H9 (cell line): ENCODE results near the gene CABP4. TPM values are rescaled to one million over a fixed set of nuclear protein-coding genes. Genes with fewer than 3 reads are reported as not detected.

Experiments used
- DNase-seq: peaks from one replicate; pipeline ENCODE4 v3.0.0-alpha.2; 2017
- H2AFZ ChIP-seq: one replicate; pipeline ENCODE4 v1.6.1; 2013; ENCODE audit warnings: mild to moderate bottlenecking, low read length, control low read depth, moderate library complexity
- H2AK5ac ChIP-seq: 2 replicates; pipeline ENCODE4 v1.6.1; 2013; ENCODE audit warnings: low read length, control low read depth, mixed read lengths; ENCODE audit not compliant: insufficient read length
- H2BK120ac ChIP-seq: one replicate; pipeline ENCODE4 v1.6.1; 2013; ENCODE audit warnings: low read depth, mild to moderate bottlenecking, low read length, control low read depth, inconsistent platforms; ENCODE audit not compliant: poor library complexity, severe bottlenecking
- H2BK12ac ChIP-seq: 2 replicates; pipeline ENCODE4 v1.6.1; 2013; ENCODE audit warnings: low read length, control low read depth, mixed read lengths, low read depth; ENCODE audit not compliant: insufficient read length
- H2BK15ac ChIP-seq: 2 replicates; pipeline ENCODE4 v1.6.1; 2013; ENCODE audit warnings: low read depth, low read length, control low read depth
- H2BK20ac ChIP-seq: one replicate; pipeline ENCODE4 v1.6.1; 2013; ENCODE audit warnings: low read depth, mild to moderate bottlenecking, low read length, control low read depth, inconsistent platforms; ENCODE audit not compliant: poor library complexity, severe bottlenecking
- H2BK5ac ChIP-seq: 2 replicates; pipeline ENCODE4 v1.6.1; 2013; ENCODE audit warnings: low read length, control low read depth, mixed read lengths; ENCODE audit not compliant: insufficient read length
- H3K14ac ChIP-seq: 2 replicates; pipeline ENCODE4 v1.6.1; 2013; ENCODE audit warnings: low read length, control low read depth; ENCODE audit not compliant: insufficient read depth
- H3K18ac ChIP-seq: 2 replicates; pipeline ENCODE4 v1.6.1; 2013; ENCODE audit warnings: low read depth, mild to moderate bottlenecking, mixed read lengths, low read length, control low read depth; ENCODE audit not compliant: insufficient read length
- H3K23ac ChIP-seq: 2 replicates; pipeline ENCODE4 v1.6.1; 2013; ENCODE audit warnings: low read length, control low read depth, mixed read lengths, low read depth; ENCODE audit not compliant: insufficient read length
- H3K23me2 ChIP-seq: 2 replicates; pipeline ENCODE4 v1.6.1; 2013; ENCODE audit warnings: low read depth, mild to moderate bottlenecking, mixed read lengths, low read length, control low read depth; ENCODE audit not compliant: insufficient read length, poor library complexity, severe bottlenecking
- H3K27ac ChIP-seq: 2 replicates; pipeline ENCODE4 v1.5.1; 2013; ENCODE audit warnings: low read length, control low read depth, mixed read lengths, low read depth; ENCODE audit not compliant: insufficient read length
- H3K27me3 ChIP-seq: 2 replicates; pipeline ENCODE4 v1.6.1; 2013; ENCODE audit warnings: low read length, control low read depth, inconsistent platforms; ENCODE audit not compliant: insufficient read depth
- H3K4ac ChIP-seq: 2 replicates; pipeline ENCODE4 v1.6.1; 2013; ENCODE audit warnings: low read depth, mild to moderate bottlenecking, control low read depth, inconsistent platforms, low read length, moderate library complexity
- H3K4me1 ChIP-seq: 2 replicates; pipeline ENCODE4 v1.6.1; 2013; ENCODE audit warnings: low read length, control low read depth, inconsistent platforms; ENCODE audit not compliant: insufficient read depth
- H3K4me2 ChIP-seq: 2 replicates; pipeline ENCODE4 v1.6.1; 2013; ENCODE audit warnings: low read length, control low read depth, mixed read lengths; ENCODE audit not compliant: insufficient read length, insufficient read depth
- H3K56ac ChIP-seq: 2 replicates; pipeline ENCODE4 v1.6.1; 2013; ENCODE audit warnings: low read depth, mild to moderate bottlenecking, mixed read lengths, low read length, control low read depth; ENCODE audit not compliant: insufficient read length
- H3K79me1 ChIP-seq: 2 replicates; pipeline ENCODE4 v1.6.1; 2013; ENCODE audit warnings: low read depth, mild to moderate bottlenecking, moderate library complexity, low read length, control low read depth, inconsistent platforms; ENCODE audit not compliant: insufficient read depth, poor library complexity, severe bottlenecking
- H3K79me2 ChIP-seq: 2 replicates; pipeline ENCODE4 v1.6.1; 2013; ENCODE audit warnings: low read length, control low read depth, inconsistent platforms; ENCODE audit not compliant: insufficient read depth
- H3K9ac ChIP-seq: 2 replicates; pipeline ENCODE4 v1.6.1; 2013; ENCODE audit warnings: low read length, control low read depth, mixed read lengths; ENCODE audit not compliant: insufficient read length; ENCODE audit errors: extremely low read depth
- H3K9me3 ChIP-seq: one replicate; pipeline ENCODE4 v1.6.1; 2013; ENCODE audit warnings: low read depth, low read length, inconsistent platforms; ENCODE audit not compliant: control insufficient read depth
- H3T11ph ChIP-seq: one replicate; pipeline ENCODE4 v1.6.1; 2013; ENCODE audit warnings: mild to moderate bottlenecking, low read length, control low read depth, inconsistent platforms
- H4K20me1 ChIP-seq: one replicate; pipeline ENCODE4 v1.6.1; 2013; ENCODE audit not compliant: control insufficient read depth, insufficient read length, insufficient read depth
- H4K5ac ChIP-seq: 2 replicates; pipeline ENCODE4 v1.6.1; 2013; ENCODE audit warnings: low read depth, mild to moderate bottlenecking, mixed read lengths, low read length, control low read depth; ENCODE audit not compliant: insufficient read length
- H4K8ac ChIP-seq: replicated peaks from 2 replicates; pipeline ENCODE4 v1.6.1; 2013; ENCODE audit warnings: low read length, control low read depth, mixed read lengths, low read depth; ENCODE audit not compliant: insufficient read length
- H4K91ac ChIP-seq: 2 replicates; pipeline ENCODE4 v1.6.1; 2013; ENCODE audit warnings: low read depth, mild to moderate bottlenecking, moderate library complexity, mixed read lengths, low read length, control low read depth; ENCODE audit not compliant: insufficient read length
- H3K27ac Mint-ChIP-seq, 3 experiments: 2 replicates in 2 of 3; 3 replicates in 1 of 3; pipeline ENCODE4 v1.8.0; 2020 to 2021; ENCODE audit warnings: mixed read lengths in 3 of 3, mild to moderate bottlenecking in 1 of 3, moderate library complexity in 1 of 3
- H3K27me3 Mint-ChIP-seq: 2 replicates; pipeline ENCODE4 v1.8.0; 2021; ENCODE audit warnings: low read depth, mild to moderate bottlenecking, moderate library complexity, mixed read lengths
- H3K36me3 Mint-ChIP-seq, 3 experiments: 2 replicates in 2 of 3; 3 replicates in 1 of 3; pipeline ENCODE4 v1.8.0; 2020 to 2021; ENCODE audit warnings: low read depth in 3 of 3, mixed read lengths in 3 of 3; ENCODE audit not compliant: insufficient read depth in 1 of 3
- H3K4me1 Mint-ChIP-seq, 2 experiments: 2 replicates each; pipeline ENCODE4 v1.8.0; 2020; ENCODE audit warnings: mixed read lengths in 2 of 2
- H3K4me3 Mint-ChIP-seq, 2 experiments: 2 replicates in 1 of 2; 3 replicates in 1 of 2; pipeline ENCODE4 v1.8.0; 2020 to 2021; ENCODE audit warnings: mild to moderate bottlenecking in 2 of 2, mixed read lengths in 2 of 2, moderate library complexity in 1 of 2
- H3K9me3 Mint-ChIP-seq, 2 experiments: 2 replicates in 1 of 2; 3 replicates in 1 of 2; pipeline ENCODE4 v1.8.0; 2020; ENCODE audit warnings: mild to moderate bottlenecking in 2 of 2, mixed read lengths in 2 of 2, moderate library complexity in 1 of 2
- CTCF ChIP-seq: fragments of 200-600 bp; sonication (generic); conservative IDR thresholded peaks from 3 replicates; pipeline ENCODE4 v1.8.0; 2021; ENCODE audit warnings: antibody characterized with exemption, mild to moderate bottlenecking
- WGBS: extraction: QIAGEN DNeasy Blood & Tissue Kit; methylation state at CpG from one replicate; pipeline ENCODE4 v1.1.7; 2013; ENCODE audit warnings: missing lambda C conversion rate, low lambda C conversion rate, mixed read lengths; ENCODE audit not compliant: insufficient read length; ENCODE audit errors: extremely low coverage; 5-methylcytosine and 5-hydroxymethylcytosine counted together
- total RNA-seq: library from RNA; stranded (reverse); gene quantifications from 2 replicates; pipeline ENCODE4 v1.2.1, GENCODE V29; 2021

Gene CABP4
- total RNA-seq, 1 experiment from 2014 or later = not detected

- H4K8ac ChIP-seq = no peak overlapping the region
- peaks cover 9 to 32% (median 23%) of the 10 kb centered on the region in 3 experiments; a peak in 6 of 7 replicates for H3K36me3 Mint-ChIP-seq
- H3K23me2 ChIP-seq = peaks cover 4% of the 10 kb centered on the region
- H3K79me1 ChIP-seq = no peaks in the 10 kb centered on the region
- H3K27ac ChIP-seq = no peak overlapping the region
- no peaks in the 10 kb centered on the region for H3K4me1 ChIP-seq
- no peak overlapping the region for H2BK20ac ChIP-seq
- no peaks in the 10 kb centered on the region for H3K9me3 Mint-ChIP-seq
- H3K23ac ChIP-seq = no peak overlapping the region
- no peaks in the 10 kb centered on the region for H3K9me3 ChIP-seq
- no peak overlapping the region for H2BK12ac ChIP-seq
- no CpG with 5 or more reads among the region's 11 CpGs for WGBS
- no peak overlapping the region for H3K4me2 ChIP-seq
- H4K5ac ChIP-seq = no peak overlapping the region
- H3K4ac ChIP-seq = no peak overlapping the region
- H3T11ph ChIP-seq = no peak overlapping the region
- no peak overlapping the region for H3K18ac ChIP-seq
- no peak overlapping the region for H3K14ac ChIP-seq
- no peak for TF ChIP-seq CTCF
- H3K27me3 Mint-ChIP-seq = no peaks in the 10 kb centered on the region; the same call in 1 of the 2 replicates
- H2AFZ ChIP-seq = no peak overlapping the region
- peak overlapping the region; percentile 87 to 92 for H3K4me3 Mint-ChIP-seq
- H3K56ac ChIP-seq = no peak overlapping the region
- no peak overlapping the region for H2AK5ac ChIP-seq
- no peak overlapping the region for H4K91ac ChIP-seq
- no peak overlapping the region for H2BK15ac ChIP-seq
- no peak overlapping the region for H3K9ac ChIP-seq
- DNase-seq = no peak
- no peak overlapping the region for H2BK5ac ChIP-seq
- peaks cover 5 to 9% of the 10 kb centered on the region in 2 experiments for H3K4me1 Mint-ChIP-seq
- H4K20me1 ChIP-seq = no peaks in the 10 kb centered on the region
- no peaks in the 10 kb centered on the region; the same call in 1 of the 2 replicates for H3K79me2 ChIP-seq
- no peak overlapping the region for H2BK120ac ChIP-seq
- no peaks in the 10 kb centered on the region for H3K27me3 ChIP-seq
- no peak overlapping the region for H3K27ac Mint-ChIP-seq
Observed at GRCh38 chr11:67429722-67430121, 25.4 kb upstream of the CABP4 start.
